ENCODE measurements around the gene MON1B.

Gene MON1B

GRCh38 chr16:77190478-77191258 lies at the start of gene MON1B:
Gene MON1B, plus strand, starts transcription at chr16:77191190. Its CDS starts 296 bp downstream, at chr16:77191486.
- no peak for TF ChIP-seq CTCF (IDR thresholded peaks at IDR 0.05)

- no peak for TF ChIP-seq CTCF (IDR thresholded peaks at IDR 0.05)
These were observed 47.6 kb upstream of the MON1B start for GRCh38 chr16:77143364-77143763.

GRCh38 chr16:77148121-77148520 lies 42.9 kb upstream of the MON1B start:
- TF ChIP-seq CTCF (IDR thresholded peaks at IDR 0.05) = no peak

- no peak for TF ChIP-seq CTCF (IDR thresholded peaks at IDR 0.05)
These were observed 33.5 kb upstream of the MON1B start for GRCh38 chr16:77157346-77158058.

GRCh38 chr16:77158293-77158692 lies 32.7 kb upstream of the MON1B start:
- no peak for TF ChIP-seq CTCF (IDR thresholded peaks at IDR 0.05)

GRCh38 chr16:77165006-77165405 lies 26.0 kb upstream of the MON1B start:
- no peak for TF ChIP-seq CTCF (IDR thresholded peaks at IDR 0.05)

GRCh38 chr16:77166726-77167125 lies 24.3 kb upstream of the MON1B start:
- no peak for TF ChIP-seq CTCF (IDR thresholded peaks at IDR 0.05)
